GM10248 (cell line): ENCODE measurements around the gene CHST15.

Source experiments
- CTCF ChIA-PET: fragments of 300-600 bp; sonication (Branson Sonifier 250); formaldehyde crosslinking; extraction: SDS; loops from one replicate; lab custom pipeline; 2021; ENCODE audit warnings: antibody characterized with exemption; lab: Yijun Ruan, JAX
- POLR2A ChIA-PET: fragments of 350-650 bp; sonication (Branson Sonifier 250); formaldehyde crosslinking; extraction: SDS; loops from one replicate; lab custom pipeline; 2020; ENCODE audit warnings: antibody characterized with exemption; lab: Yijun Ruan, JAX
- DNase-seq: peaks from one replicate; pipeline ENCODE4 v3.0.0; 2012; ENCODE audit errors: extremely low spot score
- TF ChIP-seq, protein P1 (sequence below): IDR thresholded peaks from 2 replicates; pipeline ENCODE4 v1.5.1; 2012; ENCODE audit warnings: mild to moderate bottlenecking, low read depth; ENCODE audit errors: extremely low read depth, missing control alignments, control extremely low read depth

Gene CHST15

DNA sequence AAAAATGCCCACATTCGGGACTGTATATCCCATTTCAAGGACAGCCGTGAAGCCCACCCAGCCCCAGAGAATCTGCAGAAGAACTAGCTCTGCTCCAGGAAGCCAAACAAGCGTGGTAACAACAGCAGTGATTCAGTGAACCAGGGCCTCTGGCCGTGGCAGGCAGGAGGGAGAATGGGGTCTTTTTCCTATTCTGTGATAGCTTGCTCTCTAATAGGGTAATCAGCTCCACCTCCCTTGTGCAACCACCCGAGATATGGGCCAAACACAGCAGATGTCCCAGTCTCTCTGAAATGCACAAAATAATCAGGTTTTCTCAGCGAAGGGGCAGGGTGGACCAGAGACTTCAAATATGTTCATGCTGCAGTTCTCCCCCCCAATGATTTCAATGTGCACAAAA lies 35.8 kb downstream of the CHST15 start:
- no peak for DNase-seq
- TF ChIP-seq, protein P1, sequence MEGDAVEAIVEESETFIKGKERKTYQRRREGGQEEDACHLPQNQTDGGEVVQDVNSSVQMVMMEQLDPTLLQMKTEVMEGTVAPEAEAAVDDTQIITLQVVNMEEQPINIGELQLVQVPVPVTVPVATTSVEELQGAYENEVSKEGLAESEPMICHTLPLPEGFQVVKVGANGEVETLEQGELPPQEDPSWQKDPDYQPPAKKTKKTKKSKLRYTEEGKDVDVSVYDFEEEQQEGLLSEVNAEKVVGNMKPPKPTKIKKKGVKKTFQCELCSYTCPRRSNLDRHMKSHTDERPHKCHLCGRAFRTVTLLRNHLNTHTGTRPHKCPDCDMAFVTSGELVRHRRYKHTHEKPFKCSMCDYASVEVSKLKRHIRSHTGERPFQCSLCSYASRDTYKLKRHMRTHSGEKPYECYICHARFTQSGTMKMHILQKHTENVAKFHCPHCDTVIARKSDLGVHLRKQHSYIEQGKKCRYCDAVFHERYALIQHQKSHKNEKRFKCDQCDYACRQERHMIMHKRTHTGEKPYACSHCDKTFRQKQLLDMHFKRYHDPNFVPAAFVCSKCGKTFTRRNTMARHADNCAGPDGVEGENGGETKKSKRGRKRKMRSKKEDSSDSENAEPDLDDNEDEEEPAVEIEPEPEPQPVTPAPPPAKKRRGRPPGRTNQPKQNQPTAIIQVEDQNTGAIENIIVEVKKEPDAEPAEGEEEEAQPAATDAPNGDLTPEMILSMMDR = no peak
- CTCF ChIA-PET = no interaction called here
- POLR2A ChIA-PET = no interaction called here

DNA sequence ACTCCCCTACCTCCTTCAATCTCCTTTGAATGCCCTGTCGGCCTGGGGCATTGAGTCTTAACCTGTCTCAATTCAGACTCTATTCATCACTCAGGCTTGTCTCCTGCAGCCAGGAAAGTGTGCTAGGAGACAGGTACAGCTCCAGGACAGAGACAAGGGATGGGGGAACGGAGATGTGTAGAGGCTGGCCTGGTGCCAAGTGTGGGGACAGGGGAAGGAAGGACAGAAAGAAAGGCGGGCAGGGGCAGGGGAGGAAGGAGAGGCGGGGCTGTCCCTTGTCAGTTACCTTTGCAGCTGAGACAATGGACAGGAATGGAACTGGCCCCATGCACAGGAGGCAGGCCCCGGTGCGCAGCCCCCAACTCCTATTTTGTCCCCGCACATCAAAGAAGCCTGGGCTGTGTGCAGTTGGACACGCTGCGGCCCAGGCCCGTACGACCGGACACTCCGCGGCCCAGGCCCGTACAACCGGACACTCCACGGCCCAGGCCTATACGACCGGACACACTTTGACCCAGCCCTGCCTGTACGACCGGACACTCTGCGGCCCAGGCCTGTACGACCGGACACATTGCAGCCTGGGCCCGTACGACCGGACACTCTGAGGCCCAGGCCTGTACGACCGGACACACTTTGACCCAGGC lies 36.9 kb downstream of the CHST15 start:
- ChIA-PET POLR2A (no interaction called here), CTCF (no interaction called here)
- TF ChIP-seq, protein P1 = no peak
- no peak for DNase-seq

DNA sequence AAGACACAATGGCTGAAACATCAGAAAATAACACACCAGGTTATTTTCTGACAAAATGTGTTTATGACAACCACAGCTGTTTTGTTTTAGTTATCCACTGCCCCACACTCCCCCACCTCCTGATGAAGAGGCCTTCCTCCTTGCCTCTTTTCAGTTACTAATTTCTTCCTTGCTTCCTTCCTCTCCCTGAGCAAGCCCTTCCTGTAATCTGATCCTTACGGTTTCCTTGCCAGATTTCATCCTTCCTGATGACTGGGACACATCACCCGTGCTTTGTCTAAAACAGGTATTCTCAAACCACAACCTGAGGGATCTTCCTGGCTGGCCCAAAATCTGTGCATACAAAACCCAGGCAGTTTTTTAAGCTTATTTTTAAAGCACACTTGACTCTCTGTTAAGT lies 39.4 kb downstream of the CHST15 start:
- CTCF ChIA-PET = no interaction called here
- POLR2A ChIA-PET = no interaction called here
- DNase-seq = no peak
- TF ChIP-seq, protein P1 = no peak

DNA sequence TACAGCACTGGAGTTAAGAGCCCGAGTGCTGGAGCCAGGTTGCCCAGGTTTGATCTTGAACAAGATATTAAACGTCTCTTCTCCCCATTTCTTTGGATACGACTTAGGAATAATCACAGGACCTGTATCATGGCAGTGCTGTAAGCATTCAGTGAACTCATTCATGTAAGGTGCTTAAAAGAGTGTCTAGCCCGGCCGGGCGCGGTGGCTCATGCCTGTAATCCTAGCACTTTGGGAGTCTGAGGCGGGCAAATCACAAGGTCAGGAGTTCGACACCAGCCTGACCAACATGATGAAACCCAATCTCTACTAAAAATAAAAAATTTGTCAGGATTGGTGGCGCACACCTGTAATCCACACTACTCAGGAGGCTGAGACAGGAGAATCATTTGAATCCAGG lies 40.8 kb downstream of the CHST15 start:
- CTCF ChIA-PET = interaction anchor here (1.3 kb wide), 1 partner anchor 22 kb away, joined by 3 read pairs; no protein-coding TSS in a partner anchor
- TF ChIP-seq, protein P1 = no peak
- no peak for DNase-seq
- POLR2A ChIA-PET = no interaction called here

DNA sequence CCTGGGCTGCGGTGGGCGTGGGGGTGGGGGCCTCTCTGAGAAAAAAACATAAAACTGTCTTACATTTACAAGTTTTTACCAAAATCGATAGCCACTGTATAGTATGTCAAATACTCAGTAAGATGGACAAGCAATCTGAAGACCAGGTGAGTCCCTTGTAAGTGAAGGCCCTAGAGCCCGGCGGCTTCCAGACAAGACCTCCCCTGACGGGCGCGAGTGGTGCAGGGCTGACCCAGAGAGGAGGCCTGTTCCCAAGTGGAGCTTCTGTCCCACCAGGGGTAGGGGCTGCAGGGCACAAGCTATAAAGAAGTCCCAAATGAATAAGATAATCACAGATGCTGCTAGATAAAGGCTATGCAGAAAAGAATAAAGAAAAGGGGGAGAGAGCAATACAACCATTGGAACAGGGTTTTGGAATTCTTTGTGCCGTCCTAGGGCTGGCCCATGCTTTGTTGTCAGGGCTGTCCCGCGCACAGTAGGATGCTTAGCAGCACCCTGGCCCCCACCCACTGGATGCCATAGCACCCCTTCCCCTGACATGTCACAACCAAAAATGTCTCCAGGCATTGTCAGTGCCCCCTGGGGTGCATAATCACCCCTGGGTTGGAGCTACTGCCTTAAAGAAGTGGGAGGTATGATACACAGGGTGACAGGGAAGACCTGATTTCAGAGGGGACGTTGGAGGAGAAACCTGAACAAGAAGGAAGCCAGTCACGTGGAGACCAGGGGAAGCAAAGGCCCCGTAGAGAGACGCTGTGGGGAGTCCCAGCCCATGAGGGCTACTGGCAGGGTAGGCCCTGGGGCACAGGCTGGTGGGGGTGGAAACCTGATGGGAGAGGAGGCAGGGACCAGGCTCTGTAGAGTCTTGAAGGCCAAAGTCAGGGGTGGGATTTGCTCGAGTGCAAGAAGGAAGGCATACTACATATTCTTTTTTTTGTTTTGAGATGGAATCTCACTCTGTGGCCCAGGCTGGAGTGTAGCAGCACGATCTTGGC lies 43.1 kb downstream of the CHST15 start:
- DNase-seq = no peak
- ChIA-PET CTCF (no interaction called here), POLR2A (no interaction called here)
- TF ChIP-seq, protein P1 = no peak

DNA sequence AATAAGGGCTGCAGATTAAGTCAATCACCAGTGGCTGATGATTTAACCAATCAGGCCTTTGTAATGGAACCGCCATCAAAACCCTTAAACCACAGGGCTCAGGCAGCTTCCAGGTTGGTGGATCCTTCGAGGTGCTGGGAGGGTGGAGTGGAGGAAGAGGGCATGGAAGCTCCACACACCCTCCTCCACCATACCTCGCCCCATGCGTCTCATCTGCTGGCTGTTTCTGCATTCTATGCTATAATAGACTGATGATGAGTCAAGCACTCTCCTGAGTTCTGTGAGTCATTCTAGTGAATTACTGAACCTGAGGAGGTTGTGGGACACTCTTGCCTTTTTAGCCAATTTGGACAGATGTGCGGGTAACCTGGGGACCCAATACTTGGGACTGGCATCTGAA lies 43.9 kb downstream of the CHST15 start:
- ChIA-PET CTCF (interaction anchor here (0.7 kb wide), 1 partner anchor 17 kb away, joined by 3 read pairs; no protein-coding TSS in a partner anchor), POLR2A (no interaction called here)
- TF ChIP-seq, protein P1 = no peak
- DNase-seq = no peak
